ENCODE results near the gene GLRX. TPM values are rescaled to one million over a fixed set of nuclear protein-coding genes. Genes with fewer than 3 reads are reported as not detected.

Gene GLRX
- total and polyA plus RNA-seq, 2 experiments from 2014 or later, result 15.7 to 51.1 TPM

- DNase-seq (ENCODE audit: low read depth in 1 of 2, low spot score in 1 of 2), result no peak
- H3K27ac ChIP-seq, result peak overlapping the region; percentile 72
- H3K27me3 ChIP-seq, result no peaks in the 10 kb centered on the region
- H3K4me3 ChIP-seq, result no peak overlapping the region
- H3K9me3 ChIP-seq (ENCODE audit: low read depth), result no peaks in the 10 kb centered on the region
- no peaks in the 10 kb centered on the region for H3K36me3 ChIP-seq
- H3K4me1 ChIP-seq (ENCODE audit: low read depth), result peaks cover 9% of the 10 kb centered on the region
- no peak for TF ChIP-seq CTCF (IDR thresholded peaks at IDR 0.05; ENCODE audit: low read depth, low read length)
These were observed 21.0 kb downstream of the GLRX start for GRCh38 chr5:95801532-95801931.

- H3K4me1 ChIP-seq (ENCODE audit: low read depth), result peaks cover 9% of the 10 kb centered on the region
- H3K36me3 ChIP-seq, result peaks cover 6% of the 10 kb centered on the region
- TF ChIP-seq CTCF (IDR thresholded peaks at IDR 0.05; ENCODE audit: low read depth, low read length), result no peak
- no peaks in the 10 kb centered on the region for H3K27me3 ChIP-seq
- no peak for DNase-seq (ENCODE audit: low read depth in 1 of 2, low spot score in 1 of 2)
- peak overlapping the region; percentile 46 for H3K27ac ChIP-seq
- no peaks in the 10 kb centered on the region for H3K9me3 ChIP-seq (ENCODE audit: low read depth)
- no peak overlapping the region for H3K4me3 ChIP-seq
These were observed 22.0 kb downstream of the GLRX start for GRCh38 chr5:95800553-95800952.

- no peak for DNase-seq (ENCODE audit: low read depth in 1 of 2, low spot score in 1 of 2)
- peaks cover 9% of the 10 kb centered on the region for H3K4me1 ChIP-seq (ENCODE audit: low read depth)
- TF ChIP-seq CTCF (IDR thresholded peaks at IDR 0.05; ENCODE audit: low read depth, low read length), result no peak
- no peak overlapping the region for H3K4me3 ChIP-seq
- peaks cover 11% of the 10 kb centered on the region for H3K36me3 ChIP-seq
- peak overlapping the region; percentile 73 for H3K27ac ChIP-seq
- no peaks in the 10 kb centered on the region for H3K9me3 ChIP-seq (ENCODE audit: low read depth)
- H3K27me3 ChIP-seq, result no peaks in the 10 kb centered on the region
These were observed 23.2 kb downstream of the GLRX start for GRCh38 chr5:95799191-95799835.

GRCh38 chr5:95798545-95798944 lies 24.0 kb downstream of the GLRX start:
- Histone ChIP-seq H3K9me3 (ENCODE audit: low read depth) (no peaks in the 10 kb centered on the region), H3K27me3 (no peaks in the 10 kb centered on the region), H3K4me3 (no peak overlapping the region), H3K27ac (peak overlapping the region; percentile 73), H3K36me3 (peaks cover 19% of the 10 kb centered on the region), H3K4me1 (ENCODE audit: low read depth) (peaks cover 7% of the 10 kb centered on the region)
- no peak for DNase-seq (ENCODE audit: low read depth in 1 of 2, low spot score in 1 of 2)
- TF ChIP-seq CTCF (IDR thresholded peaks at IDR 0.05; ENCODE audit: low read depth, low read length), result no peak

GRCh38 chr5:95798048-95798447 lies 24.5 kb downstream of the GLRX start:
- H3K4me1 ChIP-seq (ENCODE audit: low read depth), result peaks cover 4% of the 10 kb centered on the region
- H3K27ac ChIP-seq, result peak overlapping the region; percentile 31
- no peaks in the 10 kb centered on the region for H3K27me3 ChIP-seq
- DNase-seq (ENCODE audit: low read depth in 1 of 2, low spot score in 1 of 2), result no peak
- no peaks in the 10 kb centered on the region for H3K9me3 ChIP-seq (ENCODE audit: low read depth)
- no peak overlapping the region for H3K4me3 ChIP-seq
- TF ChIP-seq CTCF (IDR thresholded peaks at IDR 0.05; ENCODE audit: low read depth, low read length), result no peak
- H3K36me3 ChIP-seq, result peaks cover 24% of the 10 kb centered on the region

Data from cardiac muscle cell (in vitro differentiated cells and primary cell).